Stimulated activated CD8-positive, alpha-beta memory T cell treated with anti-CD3 and anti-CD28 coated beads, Interleukin-7, amount 100 ng/mL, for 48 hours (primary cell): ENCODE measurements around the gene PPP2R5E.
A peak's percentile ranks its signal among the peaks of the same experiment; 100 is the strongest.
"Not testable (repeated sequence)": the region's sequence is repeated elsewhere in the genome, so short reads cannot be mapped to it uniquely, and the experiment has no call there.

Experiments
- DNase-seq, 2 donors: peaks; one replicate each; pipeline ENCODE4 v3.0.0-alpha.2; 2020; ENCODE audit warnings: low read depth in 1 of 2; ENCODE audit errors: extremely low read depth in 1 of 2

The PPP2R5E gene

GRCh38 chr14:63388766-63389431 lies 154.3 kb downstream of the PPP2R5E start:
- peak; percentile 19 to 24 for DNase-seq

GRCh38 chr14:63387711-63388110 lies 155.5 kb downstream of the PPP2R5E start:
- DNase-seq: no peak

- DNase-seq: no peak
Measured at GRCh38 chr14:63383776-63384367, 159.3 kb downstream of the PPP2R5E start.

GRCh38 chr14:63378444-63378843 lies 164.7 kb downstream of the PPP2R5E start:
- no peak for DNase-seq

GRCh38 chr14:63375769-63376168 lies 167.4 kb downstream of the PPP2R5E start:
- DNase-seq: no peak

DNA sequence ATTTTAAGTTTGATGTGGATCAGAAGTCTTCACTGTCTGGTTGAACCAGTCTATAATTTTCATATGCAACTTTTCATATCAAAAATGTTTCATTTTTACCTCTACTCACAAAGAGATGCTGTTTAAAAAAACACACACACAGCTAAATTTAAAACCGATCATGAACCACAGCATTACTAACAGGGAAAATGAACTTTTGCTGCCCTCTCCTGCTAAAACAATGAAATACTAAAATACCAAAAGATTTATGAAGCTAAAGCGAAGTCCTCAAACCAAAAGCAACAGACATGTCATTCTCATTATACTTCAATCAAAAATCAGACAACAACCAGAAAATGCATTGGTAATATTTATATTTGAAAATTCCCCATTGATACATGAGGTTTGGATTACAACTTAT lies 171.6 kb downstream of the PPP2R5E start:
- DNase-seq: not testable (repeated sequence)

DNA sequence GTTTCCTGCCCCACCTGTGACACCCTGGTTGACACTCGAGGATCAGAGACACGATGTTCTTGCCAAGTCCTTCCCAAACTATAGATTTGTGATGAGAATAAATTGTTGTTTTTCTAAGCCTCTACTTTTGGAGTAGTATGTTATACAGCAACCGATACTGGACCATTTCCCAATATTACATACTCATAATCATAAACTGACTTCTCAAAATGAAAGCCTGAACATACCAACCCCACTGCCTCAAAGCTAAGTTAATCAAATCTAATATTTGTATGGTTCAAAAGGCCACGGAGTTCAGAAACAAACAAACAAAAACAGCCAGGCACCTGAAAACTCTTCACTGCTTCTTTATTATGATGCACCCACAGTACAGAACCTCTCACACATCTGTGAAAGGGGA lies 172.1 kb downstream of the PPP2R5E start:
- DNase-seq: no peak

- DNase-seq: no peak
Measured at GRCh38 chr14:63367742-63368364, 175.3 kb downstream of the PPP2R5E start.

DNA sequence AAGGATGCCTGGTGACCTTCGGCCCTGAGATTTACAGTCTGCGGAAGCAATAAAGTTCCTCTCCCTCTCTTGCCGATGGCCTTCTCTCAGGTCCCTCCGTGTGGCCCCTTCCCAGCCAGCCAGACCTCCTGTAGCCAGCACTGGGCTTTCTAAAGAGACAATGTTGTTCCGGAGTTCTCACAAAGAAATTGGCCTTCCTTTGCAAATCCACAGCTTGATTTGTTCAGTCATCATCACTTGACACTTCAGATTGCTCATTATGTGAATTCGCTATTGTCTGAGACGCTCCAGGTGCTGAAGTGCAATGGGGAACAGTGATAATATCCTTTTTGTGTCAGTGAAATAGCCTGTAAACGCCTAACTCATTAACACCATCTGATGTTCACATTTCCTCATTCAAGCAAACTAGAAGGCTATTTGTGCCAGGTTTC lies 180.8 kb downstream of the PPP2R5E start:
- no peak for DNase-seq

GRCh38 chr14:63361790-63362189 lies 181.4 kb downstream of the PPP2R5E start:
- DNase-seq: no peak

GRCh38 chr14:63357841-63358240 lies 185.3 kb downstream of the PPP2R5E start:
- DNase-seq: no peak

DNA sequence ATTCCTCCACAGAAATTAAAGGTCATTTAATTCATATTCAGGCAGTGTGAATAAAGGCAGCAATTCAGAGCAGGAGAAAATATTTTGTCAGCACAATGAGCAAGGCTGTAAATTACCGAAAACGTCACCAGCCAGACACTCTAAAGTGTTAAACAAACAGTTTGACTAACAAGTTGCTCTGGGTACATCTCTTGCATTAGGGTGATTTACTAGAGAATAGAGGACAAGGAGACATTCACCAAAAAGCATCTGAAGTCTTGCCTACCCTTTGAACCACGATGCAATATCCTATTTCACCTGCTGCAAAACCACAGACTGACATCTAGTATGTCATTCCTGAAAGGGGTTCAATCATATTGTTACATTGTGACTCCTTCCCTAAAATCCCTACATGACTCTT lies 197.4 kb downstream of the PPP2R5E start:
- no peak for DNase-seq

DNA sequence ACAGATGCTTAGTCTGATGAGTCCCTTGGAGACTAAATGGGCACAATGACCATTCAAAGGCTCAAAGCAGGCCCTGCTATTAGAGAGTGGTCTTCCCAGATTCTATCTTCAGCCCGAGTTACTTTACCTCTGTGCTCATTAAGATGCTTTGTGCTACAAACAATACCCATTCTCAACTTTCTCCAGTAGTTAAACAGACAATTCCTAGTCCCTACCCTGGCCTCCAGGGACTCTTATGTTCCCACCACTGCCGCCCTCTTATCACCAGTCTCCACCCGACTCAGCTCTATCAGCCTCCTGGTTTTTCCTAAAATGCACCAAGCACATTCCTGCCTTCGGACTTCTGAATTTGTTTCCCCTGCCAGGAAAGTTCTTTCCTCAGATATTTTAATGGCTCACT lies 198.8 kb downstream of the PPP2R5E start:
- DNase-seq: no peak

GRCh38 chr14:63343878-63344277 lies 199.3 kb downstream of the PPP2R5E start:
- no peak for DNase-seq

- no peak for DNase-seq
Measured at GRCh38 chr14:63342371-63342770, 200.8 kb downstream of the PPP2R5E start.

DNA sequence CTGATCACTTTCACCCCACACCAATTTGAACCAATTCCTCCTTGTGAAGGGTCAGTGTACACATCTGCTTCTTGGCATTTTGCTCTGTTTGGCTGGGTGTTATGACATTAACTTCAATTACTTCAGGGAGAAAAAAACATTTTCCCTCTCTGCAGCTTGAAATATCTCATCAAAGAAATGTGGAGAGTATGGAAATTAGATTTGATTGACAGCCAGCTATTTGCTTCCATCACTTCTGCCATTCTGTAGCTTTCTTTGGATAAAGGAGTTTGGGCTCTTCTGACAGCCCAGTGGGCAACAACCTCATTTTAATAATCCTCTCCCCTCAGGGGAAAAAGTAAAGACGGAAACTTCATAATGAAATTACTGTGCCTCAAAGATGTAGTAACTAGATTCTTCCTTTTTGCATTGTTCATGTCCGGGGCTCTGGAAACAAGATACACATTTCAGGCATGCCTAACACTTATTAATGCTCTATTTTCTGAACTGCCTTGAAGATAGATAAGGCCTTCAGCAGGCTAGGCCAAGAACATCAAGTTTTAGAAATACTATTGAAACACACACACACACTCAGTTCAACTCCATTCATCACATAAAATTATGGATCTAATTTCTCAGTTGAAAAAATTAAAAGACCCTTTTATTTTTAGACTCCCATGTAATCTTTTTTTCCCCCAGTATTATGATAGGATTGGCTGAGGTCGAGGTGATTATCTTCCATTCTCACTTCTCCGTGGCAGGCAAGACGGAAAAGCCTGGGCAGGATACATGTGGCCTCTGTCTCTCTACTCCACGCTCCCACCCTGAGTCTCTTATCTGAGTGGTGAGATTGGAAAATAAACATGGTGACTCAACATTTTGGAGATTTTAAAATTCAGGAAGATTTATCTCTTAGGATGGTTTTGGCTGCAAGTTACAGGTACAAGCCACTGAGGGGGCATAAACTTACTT lies 214.1 kb downstream of the PPP2R5E start:
- no peak for DNase-seq

DNA sequence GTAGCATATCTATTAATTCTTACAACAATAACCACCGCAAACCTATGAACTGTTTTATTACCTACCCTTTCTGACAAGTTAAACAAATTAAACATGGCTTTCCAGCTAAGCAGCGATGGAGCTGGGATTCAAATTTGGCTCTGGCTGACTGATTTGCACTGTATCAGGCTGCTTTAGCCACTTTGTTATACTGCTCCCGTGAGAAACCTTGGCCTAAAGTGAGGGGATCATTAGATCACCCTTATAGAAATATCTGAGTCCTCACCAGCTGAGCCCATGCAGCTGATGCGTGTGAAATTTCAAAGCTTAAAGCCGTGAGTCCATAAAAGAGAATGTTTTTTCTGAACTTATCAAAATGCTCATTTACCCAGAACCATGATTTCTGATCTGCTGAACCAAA lies 216.3 kb downstream of the PPP2R5E start:
- DNase-seq: no peak

GRCh38 chr14:63322897-63323573 lies 220.1 kb downstream of the PPP2R5E start:
- no peak for DNase-seq

DNA sequence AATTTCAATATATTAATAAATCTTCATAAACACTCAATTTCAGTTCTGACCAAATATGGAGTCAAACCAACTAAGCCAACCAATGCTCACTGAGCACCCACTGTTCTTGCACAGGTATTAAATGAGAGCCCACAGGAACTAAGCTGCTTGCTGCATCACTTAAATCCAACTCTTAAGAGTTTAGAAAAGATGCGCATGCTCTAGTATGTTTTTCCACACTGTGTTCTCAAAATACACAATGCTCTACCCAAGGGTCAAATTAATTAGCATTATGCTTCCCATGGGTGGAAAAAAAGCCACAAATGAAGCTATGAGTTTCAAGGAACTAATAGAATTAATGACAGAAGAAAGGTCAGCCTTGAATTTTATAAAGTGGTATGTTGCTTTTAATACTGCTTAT lies 220.7 kb downstream of the PPP2R5E start:
- DNase-seq: no peak
